Thyroid gland (tissue), 4 donors: ENCODE data around the gene KIF13A.

Experiments used
- POLR2A ChIP-seq, 2 donors: fragments of 450-650 bp; IDR thresholded peaks; one replicate each; pipeline ENCODE4 v1.6.1; 2017; ENCODE audit warnings: antibody characterized with exemption in 2 of 2, mild to moderate bottlenecking in 2 of 2, moderate library complexity in 1 of 2
- TF ChIP-seq, protein P1 (sequence below), 6 experiments: fragments of 200-600 bp in 3 of 6; fragments of 450-650 bp in 3 of 6; sonication (generic) in 3 of 6; IDR thresholded peaks; one replicate each; pipeline ENCODE4 v1.5.1; 2016 to 2019; ENCODE audit warnings: antibody characterized with exemption in 6 of 6, mild to moderate bottlenecking in 2 of 6, inconsistent platforms in 1 of 6, moderate library complexity in 1 of 6

GRCh38 chr6:17998442-17998841 lies 11.0 kb upstream of the KIF13A start:
- TF ChIP-seq, protein P1, sequence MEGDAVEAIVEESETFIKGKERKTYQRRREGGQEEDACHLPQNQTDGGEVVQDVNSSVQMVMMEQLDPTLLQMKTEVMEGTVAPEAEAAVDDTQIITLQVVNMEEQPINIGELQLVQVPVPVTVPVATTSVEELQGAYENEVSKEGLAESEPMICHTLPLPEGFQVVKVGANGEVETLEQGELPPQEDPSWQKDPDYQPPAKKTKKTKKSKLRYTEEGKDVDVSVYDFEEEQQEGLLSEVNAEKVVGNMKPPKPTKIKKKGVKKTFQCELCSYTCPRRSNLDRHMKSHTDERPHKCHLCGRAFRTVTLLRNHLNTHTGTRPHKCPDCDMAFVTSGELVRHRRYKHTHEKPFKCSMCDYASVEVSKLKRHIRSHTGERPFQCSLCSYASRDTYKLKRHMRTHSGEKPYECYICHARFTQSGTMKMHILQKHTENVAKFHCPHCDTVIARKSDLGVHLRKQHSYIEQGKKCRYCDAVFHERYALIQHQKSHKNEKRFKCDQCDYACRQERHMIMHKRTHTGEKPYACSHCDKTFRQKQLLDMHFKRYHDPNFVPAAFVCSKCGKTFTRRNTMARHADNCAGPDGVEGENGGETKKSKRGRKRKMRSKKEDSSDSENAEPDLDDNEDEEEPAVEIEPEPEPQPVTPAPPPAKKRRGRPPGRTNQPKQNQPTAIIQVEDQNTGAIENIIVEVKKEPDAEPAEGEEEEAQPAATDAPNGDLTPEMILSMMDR (IDR thresholded peaks at IDR 0.05): no peak
- no peak for TF ChIP-seq POLR2A (IDR thresholded peaks at IDR 0.05)
